ENCODE measurements around the gene DYNLT2B.

DNA sequence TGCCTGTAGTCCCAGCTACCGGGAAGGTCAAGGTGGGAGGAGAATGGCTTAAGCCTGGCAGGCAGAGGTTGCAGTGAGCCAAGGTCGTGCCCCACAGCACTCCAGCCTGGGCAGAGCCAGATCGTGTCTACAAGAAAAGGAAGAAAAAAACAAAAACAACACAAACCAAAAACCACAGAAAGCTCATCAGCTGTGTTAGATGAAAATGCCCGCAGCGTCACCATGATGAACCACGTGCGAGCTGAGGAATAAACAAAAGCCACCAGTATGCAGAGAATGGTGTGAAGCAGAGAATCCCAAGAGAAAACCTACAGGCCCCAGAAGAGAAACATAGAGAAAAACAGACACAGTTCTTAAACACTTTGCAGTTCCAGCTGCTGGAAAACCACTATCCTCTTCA lies 39.9 kb upstream of the DYNLT2B start:
- TF ChIP-seq, protein P1, sequence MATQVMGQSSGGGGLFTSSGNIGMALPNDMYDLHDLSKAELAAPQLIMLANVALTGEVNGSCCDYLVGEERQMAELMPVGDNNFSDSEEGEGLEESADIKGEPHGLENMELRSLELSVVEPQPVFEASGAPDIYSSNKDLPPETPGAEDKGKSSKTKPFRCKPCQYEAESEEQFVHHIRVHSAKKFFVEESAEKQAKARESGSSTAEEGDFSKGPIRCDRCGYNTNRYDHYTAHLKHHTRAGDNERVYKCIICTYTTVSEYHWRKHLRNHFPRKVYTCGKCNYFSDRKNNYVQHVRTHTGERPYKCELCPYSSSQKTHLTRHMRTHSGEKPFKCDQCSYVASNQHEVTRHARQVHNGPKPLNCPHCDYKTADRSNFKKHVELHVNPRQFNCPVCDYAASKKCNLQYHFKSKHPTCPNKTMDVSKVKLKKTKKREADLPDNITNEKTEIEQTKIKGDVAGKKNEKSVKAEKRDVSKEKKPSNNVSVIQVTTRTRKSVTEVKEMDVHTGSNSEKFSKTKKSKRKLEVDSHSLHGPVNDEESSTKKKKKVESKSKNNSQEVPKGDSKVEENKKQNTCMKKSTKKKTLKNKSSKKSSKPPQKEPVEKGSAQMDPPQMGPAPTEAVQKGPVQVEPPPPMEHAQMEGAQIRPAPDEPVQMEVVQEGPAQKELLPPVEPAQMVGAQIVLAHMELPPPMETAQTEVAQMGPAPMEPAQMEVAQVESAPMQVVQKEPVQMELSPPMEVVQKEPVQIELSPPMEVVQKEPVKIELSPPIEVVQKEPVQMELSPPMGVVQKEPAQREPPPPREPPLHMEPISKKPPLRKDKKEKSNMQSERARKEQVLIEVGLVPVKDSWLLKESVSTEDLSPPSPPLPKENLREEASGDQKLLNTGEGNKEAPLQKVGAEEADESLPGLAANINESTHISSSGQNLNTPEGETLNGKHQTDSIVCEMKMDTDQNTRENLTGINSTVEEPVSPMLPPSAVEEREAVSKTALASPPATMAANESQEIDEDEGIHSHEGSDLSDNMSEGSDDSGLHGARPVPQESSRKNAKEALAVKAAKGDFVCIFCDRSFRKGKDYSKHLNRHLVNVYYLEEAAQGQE (IDR thresholded peaks at IDR 0.05; ENCODE audit: insufficient read depth in 1 of 2, low read depth in 2 of 2, low read length in 2 of 2): no peak
- no peak for TF ChIP-seq POLR2AphosphoS5 (IDR thresholded peaks at IDR 0.05; ENCODE audit: low read depth, low read length)
- no peak for TF ChIP-seq SIN3A (IDR thresholded peaks at IDR 0.05; ENCODE audit: borderline replicate concordance, insufficient read depth, low read length)
